HG03469 (cell line): ENCODE results near the gene SP140L.
"Not testable (repeated sequence)": the region's sequence is repeated elsewhere in the genome, so short reads cannot be mapped to it uniquely, and the experiment has no call there.

Source experiments
- ATAC-seq: cut with Tn5 transposase; IDR thresholded peaks from one replicate; pipeline ENCODE4 v1.9.1; 2021; ENCODE audit warnings: mild to moderate bottlenecking, moderate library complexity, moderate number of reproducible peaks; ENCODE audit not compliant: unreplicated experiment

Gene SP140L

DNA sequence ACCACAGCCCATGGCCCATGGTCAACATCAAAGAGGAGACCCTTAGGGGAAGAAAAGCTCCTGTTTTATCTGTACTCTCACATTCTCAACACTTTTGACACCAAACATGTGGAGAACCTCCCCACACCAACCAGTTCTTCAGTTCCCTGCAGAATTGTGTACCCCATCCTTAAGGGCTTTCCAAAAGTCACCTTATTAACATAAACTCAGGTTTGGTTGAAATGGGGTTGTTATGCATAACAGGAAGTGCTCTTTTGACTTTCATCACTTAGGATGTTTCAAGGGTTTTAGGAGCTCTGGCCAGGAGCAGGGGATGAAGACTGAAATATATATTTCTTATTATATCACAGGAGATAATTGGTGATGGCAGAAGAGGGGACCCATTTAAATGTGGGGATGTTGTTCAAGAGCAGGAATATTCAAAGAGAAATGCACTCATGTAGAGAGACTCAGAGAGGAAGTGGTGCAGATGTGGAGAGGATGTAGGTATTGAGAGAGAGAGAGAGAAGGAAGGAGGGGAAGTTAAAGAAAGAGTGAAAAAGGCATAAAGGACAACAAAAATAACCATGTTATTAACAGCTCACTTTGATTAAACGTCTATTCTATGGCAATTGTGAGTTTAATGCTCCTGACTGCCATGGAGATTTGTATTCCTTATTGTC lies 35.2 kb downstream of the SP140L start:
- no peak for ATAC-seq

- ATAC-seq, result no peak
These were observed 55.1 kb downstream of the SP140L start for GRCh38 chr2:230382108-230382507.

GRCh38 chr2:230383453-230383852 lies 56.5 kb downstream of the SP140L start:
- no peak for ATAC-seq

- no peak for ATAC-seq
These were observed 58.0 kb downstream of the SP140L start for GRCh38 chr2:230384986-230385385.

- ATAC-seq, result no peak
These were observed 67.3 kb downstream of the SP140L start for GRCh38 chr2:230394301-230394700.

DNA sequence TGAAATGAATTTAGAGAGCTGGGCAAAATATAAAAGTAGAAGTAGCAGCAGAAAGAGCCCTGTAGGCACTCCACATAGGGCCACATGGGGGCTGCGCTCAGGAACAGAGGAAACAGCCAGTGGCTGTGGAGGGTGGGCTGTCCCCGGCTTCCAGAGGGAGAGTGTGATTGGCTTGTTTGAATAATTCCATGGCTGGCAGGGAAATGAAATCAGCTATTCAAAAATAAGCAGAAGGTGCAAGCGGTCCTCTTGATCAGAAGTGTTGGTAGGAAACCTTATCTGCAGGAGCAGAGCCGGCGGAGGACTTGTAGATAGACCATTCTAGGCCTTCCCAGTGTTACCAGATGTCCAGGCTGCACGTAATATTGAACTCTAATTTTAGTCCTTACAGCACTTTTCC lies 71.7 kb downstream of the SP140L start:
- ATAC-seq, result not testable (repeated sequence)

GRCh38 chr2:230400041-230400440 lies 73.0 kb downstream of the SP140L start:
- no peak for ATAC-seq

DNA sequence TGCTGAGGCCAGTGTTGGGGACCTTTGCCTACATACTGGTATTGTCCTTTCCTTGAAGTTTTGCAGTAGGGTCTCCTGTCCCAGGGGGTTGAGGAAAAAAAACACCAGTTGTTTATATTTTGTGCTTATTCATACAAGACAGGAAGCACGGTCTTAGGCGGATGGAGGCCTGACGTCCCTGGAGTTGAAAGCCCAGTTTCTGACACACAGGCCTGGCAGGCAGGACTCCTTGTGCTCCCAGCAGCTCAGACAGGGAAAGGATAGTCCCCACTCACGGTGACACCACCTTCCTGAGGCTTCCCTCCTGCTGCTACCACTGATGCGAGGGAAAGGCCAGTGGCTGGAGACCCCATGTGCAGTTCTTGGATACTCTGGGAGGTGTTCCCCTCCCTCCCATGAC lies 73.5 kb downstream of the SP140L start:
- no peak for ATAC-seq

- not testable (repeated sequence) for ATAC-seq
These were observed 74.0 kb downstream of the SP140L start for GRCh38 chr2:230401026-230401425.

DNA sequence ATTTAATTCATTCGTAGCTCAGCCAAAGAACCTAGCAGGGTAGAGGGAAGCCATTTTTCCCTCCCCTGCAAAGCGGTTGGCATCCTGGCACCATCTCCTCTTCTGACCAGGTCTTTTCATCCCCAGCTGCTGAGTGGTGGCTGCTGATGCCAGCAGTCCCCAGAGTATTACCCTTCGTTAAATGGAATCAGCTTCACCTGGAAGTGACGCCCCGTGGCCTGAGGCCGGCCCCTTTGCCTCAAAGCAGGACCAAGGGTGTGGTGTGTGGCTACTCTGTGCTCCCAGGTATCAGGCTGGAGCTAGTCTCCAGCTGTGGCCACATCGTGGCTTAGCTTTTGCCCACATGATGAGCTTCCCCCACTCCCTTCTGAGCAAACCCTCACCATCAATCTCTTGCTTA lies 76.8 kb downstream of the SP140L start:
- ATAC-seq, result no peak

DNA sequence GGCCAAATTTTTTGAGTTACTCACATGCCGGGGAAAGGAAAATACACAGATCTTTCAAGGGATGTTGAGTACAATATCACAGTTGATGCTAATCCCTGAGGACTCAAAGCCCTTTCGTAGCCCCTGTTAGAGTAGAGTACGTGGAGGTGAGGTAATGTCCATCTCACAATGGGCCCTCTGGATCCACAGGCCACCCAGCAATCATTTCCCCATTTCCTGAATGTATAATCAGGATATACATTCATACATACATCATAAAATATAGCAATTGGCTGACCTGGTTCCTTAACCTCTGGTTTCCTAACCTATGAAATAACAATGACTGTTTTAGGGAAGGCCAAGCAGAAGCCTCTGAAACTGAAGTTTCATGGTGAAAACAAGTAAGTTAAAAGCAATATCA lies 78.8 kb downstream of the SP140L start:
- ATAC-seq, result no peak

DNA sequence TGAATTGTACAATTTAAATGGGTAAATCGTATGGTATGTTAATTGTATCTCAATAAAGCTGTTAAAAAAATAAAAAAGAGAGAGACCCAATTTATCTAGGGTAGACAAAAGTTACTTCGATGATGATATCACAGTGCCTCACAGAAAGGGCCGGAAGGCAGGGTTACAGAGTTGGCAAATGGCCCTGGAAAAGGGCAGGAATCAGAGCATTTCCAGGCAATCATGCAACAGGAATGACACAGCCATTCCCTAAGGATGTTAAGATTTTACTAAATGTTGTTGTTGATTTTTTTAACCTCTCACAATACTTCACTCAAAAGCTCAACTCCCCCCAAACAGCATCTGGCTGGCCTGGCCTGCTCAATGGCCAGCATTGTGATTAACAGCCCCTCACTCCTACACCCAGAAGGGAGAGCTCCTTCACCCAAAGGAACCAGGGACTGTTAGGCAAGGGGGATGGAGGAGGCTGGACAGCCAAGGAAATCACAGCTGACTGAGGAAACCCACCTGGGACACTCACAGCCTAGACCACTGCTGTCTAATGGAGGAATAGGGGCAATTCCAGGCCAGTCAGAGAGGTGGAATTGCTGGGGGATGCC lies 81.3 kb downstream of the SP140L start:
- ATAC-seq, result no peak

DNA sequence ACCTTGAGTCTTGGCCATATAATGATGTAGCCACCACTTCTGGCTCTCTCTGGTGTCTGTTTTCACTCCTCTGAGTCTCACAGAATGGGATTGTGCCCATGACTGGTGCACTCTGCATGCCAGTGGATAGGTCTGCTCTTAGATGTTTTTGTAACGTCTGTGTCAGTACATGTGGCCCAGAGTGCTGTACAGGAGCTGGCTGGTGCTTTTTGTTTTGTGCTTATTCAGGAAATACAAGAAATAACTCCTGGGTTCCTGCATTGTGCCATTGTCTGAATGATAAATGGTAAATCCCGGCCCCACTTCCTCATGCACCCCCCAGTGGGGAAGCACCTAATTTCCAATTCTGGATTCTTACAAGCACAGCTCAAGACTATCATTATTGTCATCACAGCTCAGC lies 82.3 kb downstream of the SP140L start:
- ATAC-seq, result not testable (repeated sequence)

DNA sequence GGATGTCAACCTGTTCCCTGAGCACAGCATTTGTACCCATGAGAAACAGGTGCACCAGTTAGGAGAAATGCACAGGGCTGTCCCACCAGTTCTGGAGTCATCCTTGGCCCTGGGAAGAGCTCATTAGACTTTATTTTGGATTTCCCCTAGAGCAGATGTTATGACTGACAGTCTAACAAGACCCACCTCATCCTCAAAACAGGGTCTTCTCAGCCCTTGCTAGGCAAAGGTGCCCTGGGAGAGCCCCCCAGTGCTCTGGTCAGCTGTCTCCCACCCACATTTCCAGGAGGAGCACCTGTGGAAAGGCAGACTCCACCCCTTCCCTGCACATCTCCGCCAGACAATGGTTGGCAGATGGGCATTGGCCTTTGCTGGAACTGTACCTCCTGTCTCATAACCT lies 83.3 kb downstream of the SP140L start:
- ATAC-seq, result no peak

- no peak for ATAC-seq
These were observed 84.0 kb downstream of the SP140L start for GRCh38 chr2:230410861-230411569.

DNA sequence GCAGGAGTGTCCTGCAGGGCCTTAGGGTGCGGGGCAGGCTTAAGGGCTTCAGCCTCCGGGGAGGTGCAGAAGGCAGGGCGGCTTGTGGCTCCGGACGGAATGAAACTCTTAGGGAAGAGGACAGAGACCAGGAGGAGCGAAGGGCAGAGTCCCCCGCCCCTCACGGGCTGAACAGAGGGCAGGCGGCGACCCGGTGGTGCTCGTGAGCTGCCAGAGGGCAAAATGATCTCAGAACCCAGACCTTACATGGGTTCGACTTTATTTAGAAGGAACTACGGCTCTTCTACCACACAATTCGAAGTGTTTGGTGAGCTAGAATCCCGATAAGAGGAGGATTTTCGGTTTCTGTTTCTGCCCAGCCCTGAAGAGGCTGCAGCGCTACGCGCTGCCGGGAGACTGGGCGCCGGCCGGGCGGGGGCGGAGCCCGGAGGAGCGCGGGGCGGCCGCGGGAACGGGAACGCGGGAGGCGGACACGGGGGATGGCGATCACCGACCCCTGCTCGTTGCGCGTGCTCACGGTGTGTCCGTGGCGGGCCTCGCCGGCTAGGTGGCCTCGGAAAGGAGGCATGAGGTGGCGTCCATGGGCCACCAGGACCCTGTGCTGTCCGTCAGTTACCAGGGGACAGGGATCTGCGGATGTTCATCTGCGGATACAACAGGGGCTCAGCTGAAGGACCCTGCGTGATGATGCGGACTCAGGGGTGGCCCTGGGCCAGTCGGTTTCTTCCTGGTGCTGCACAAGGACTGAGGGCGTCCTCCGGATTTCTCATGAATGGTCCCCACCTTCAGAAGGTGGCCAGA lies 84.8 kb downstream of the SP140L start:
- ATAC-seq, result peak; percentile 32

GRCh38 chr2:230412371-230412711 lies 85.3 kb downstream of the SP140L start:
- no peak for ATAC-seq

- ATAC-seq, result no peak
These were observed 85.9 kb downstream of the SP140L start for GRCh38 chr2:230412846-230413245.

- ATAC-seq, result no peak
These were observed 86.5 kb downstream of the SP140L start for GRCh38 chr2:230413479-230413878.

GRCh38 chr2:230414302-230414701 lies 87.3 kb downstream of the SP140L start:
- ATAC-seq, result no peak

GRCh38 chr2:230416061-230416721 lies 89.2 kb downstream of the SP140L start, which contains the start of gene SP100:
Gene SP100 (plus strand): TSS chr2:230416201. CDS start chr2:230416297, 96 bp downstream.
- ATAC-seq, result peak; percentile 74
